TTC549 (cell line): Measurements from ENCODE around the gene FAM168A.

Experiments
- FAIRE-seq: peaks from 2 replicates; lab custom pipeline; 2012; peaks lifted over from hg19 to GRCh38; lab: Jason Lieb, UNC

The FAM168A gene

DNA sequence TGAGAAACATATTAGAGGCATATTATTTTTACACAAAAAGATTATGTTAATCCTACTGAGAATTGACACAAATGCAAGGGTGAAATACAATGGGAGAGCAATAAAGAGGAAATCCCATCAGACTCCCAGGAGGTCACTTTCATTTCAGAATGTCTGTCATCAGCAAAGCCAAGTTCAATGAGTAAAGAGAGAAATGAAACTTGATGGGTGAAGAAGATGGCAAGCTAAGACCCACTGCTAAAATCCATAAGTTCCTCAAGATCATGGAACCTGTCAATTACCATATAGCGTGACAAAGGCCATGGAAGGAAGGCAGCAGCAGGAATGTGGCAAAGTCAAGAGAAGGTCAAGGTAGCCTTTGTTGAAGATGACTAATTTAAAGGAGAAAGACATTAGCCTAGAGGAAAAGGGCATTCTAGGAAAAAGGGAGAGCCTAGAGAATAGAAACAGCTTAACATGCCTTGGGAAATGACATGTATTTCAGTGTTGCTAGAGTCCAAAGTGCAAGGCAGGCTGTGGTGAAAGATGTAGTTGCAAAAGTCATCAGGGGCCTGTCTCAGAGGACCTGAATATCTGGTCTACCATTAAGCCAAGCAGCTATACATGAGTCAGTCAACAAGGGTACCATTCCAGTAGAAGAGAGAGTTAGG lies 43.1 kb downstream of the FAM168A start:
- no peak for FAIRE-seq

DNA sequence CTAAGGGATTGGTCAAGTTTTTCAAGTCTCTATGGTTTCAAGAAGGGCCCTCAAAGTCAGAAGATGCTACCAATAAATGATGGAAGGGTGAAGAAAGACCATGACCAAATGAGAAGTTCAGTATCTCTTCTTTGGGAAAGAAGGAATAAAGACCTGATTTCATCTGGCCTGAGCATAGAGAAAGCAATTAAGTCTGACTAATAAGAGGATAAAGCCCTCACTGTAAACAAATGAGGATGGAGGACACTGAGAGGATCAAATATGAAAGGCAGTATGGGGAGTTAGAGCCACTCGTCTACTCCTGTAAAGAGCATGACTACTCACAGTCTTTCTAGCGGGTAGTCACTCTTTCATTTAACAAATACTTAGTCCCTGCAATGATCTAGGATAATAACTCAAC lies 44.6 kb downstream of the FAM168A start:
- no peak for FAIRE-seq

DNA sequence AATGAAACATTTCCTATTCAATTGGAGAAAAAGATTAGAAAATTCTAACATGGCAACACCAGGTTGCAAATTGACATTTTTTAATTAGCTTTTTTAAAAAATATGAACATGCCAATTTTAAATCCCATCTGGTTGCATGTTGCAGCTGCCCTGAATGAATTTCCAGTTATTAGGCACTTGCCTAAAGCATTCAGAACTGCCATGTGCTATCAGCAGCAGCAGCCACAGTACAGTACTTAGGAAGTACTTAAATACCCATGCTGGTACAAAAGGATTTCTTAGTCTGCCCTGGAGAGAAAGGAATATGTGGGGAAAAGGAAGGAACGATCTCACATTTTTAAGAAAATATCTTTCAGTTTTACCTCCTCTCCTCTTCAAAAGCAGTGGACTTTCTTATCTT lies 46.2 kb downstream of the FAM168A start:
- FAIRE-seq, result no peak

DNA sequence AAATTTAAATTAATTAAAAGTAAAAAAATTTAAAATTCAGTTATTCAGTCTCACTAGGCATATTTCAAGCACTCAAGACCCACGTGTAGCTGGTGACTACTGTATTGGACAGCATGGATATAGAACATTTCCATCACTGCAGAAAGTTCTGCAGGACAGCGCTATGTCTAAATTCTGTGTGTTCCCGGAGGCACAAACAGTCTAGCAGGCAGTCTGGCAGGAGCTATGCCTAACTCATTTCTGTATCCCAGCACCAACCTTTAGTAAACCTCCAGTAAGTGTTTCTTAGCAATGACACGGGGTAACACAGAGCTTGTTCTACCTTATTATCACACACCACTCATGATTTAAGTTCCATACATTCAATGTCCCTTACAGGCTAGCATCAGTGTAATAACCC lies 48.5 kb downstream of the FAM168A start:
- FAIRE-seq, result no peak

- FAIRE-seq, result no peak
These were observed 50.0 kb downstream of the FAM168A start for GRCh38 chr11:73547706-73548595.

DNA sequence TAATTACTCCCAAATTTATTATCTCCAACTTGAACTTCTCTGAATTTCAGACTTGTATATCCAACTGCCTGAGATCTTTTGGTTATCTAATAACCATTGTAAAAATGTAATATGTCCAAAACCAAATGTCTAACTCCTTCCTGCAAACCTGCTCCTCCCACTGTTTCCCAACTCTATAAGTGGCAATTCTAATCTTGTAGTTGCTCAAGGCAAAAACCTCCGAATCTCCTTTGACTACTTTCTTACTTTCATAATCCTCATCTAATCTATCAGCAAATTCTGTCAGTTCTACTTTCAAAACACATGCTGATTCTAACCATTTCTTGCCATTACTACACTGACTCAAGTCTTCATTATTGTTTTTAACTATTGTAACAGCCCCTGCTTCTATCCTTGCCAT lies 55.7 kb downstream of the FAM168A start:
- FAIRE-seq, result no peak

- FAIRE-seq, result no peak
These were observed 58.3 kb downstream of the FAM168A start for GRCh38 chr11:73539506-73540084.

- FAIRE-seq, result no peak
These were observed 59.5 kb downstream of the FAM168A start for GRCh38 chr11:73538381-73538872.

DNA sequence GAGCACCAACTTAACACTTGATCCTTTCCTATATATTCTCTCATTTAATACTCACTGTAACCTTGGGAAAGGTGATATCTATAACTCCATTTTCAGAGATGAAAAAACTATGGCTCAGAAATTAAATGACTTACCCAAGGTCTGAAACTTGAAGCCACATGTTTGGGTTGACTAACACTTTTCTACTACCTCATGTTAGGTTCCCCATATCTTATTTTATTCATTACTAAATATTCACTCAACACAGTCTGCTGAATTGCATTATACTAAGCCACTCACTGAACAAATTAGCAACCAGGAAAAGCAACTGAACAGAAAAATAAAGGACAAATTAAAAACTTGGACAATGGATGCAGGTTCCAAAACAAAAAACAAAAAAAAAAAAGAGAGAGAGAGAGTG lies 59.9 kb downstream of the FAM168A start:
- no peak for FAIRE-seq

DNA sequence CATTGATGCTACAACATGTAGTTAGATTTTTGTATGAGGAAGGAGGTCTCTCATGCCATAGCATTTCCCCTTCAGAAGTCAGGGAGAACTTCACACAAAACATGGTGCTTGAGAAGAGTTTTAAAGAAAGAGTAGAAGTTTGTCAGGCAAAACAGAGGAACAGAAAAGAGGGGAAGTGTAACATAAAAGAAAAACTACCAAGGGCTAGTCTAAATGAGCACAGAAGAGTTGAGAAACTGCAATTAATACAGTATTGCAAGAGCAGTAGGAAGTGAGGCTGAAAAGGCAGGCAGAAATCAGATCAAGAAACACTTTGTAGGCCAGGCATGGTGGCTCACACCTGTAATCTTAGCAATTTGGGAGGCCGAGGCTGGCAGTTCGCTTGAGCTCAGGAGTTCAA lies 61.0 kb downstream of the FAM168A start:
- FAIRE-seq, result no peak

- no peak for FAIRE-seq
These were observed 65.6 kb downstream of the FAM168A start for GRCh38 chr11:73532310-73532709.

DNA sequence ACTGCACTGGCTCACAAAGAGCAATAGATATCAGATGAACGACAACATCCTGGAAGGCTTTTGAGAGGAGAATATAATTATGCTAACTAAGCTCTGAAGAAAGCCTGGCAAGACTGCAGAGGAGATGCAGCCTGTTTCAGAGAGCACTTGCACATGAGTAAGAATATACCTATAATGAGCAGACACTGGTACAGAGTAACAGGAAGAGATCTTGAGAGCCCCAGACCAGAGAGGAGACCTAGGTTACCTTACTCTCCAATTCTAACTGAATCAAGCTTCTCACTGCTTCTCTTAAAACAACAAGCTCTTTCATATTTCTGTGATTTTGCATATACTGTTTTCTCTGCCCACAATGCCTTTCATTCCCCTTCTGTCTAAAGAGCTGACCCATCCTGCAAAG lies 66.5 kb downstream of the FAM168A start:
- FAIRE-seq, result no peak

DNA sequence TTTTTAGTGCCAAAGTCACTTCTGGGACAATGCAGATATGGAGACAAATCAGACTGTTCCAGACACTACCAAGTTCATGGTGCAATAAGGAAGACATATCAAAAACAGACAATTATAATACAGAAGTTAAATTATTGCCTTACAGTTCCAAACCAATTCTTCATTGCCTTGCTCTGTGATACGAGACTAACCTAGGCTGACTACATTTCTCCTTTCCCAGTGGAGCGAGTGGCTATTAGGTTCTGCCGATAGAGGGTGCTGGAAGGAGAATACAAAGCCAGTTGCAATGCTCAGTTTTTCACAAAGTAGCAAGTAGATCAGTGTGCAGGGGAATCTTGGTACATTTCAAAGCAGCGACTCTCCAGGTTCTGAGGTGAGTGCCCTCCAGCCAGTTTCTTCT lies 67.8 kb downstream of the FAM168A start:
- peak; percentile 77 for FAIRE-seq

DNA sequence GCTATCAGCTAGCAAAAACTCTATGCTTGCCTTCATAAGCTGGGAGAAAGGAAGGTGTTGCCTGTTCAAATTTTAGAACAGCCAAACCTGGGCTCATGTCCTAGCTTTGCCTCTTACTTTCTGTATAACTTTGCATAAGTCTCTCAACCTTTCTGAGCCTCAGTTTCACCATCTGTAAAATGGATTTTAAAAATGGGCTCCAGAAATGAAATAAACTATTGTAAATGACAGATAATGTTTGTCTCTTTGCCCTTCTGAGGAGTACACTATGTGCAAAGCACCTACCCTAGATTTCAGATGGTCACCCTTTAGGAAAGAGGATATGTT lies 68.7 kb downstream of the FAM168A start:
- no peak for FAIRE-seq

DNA sequence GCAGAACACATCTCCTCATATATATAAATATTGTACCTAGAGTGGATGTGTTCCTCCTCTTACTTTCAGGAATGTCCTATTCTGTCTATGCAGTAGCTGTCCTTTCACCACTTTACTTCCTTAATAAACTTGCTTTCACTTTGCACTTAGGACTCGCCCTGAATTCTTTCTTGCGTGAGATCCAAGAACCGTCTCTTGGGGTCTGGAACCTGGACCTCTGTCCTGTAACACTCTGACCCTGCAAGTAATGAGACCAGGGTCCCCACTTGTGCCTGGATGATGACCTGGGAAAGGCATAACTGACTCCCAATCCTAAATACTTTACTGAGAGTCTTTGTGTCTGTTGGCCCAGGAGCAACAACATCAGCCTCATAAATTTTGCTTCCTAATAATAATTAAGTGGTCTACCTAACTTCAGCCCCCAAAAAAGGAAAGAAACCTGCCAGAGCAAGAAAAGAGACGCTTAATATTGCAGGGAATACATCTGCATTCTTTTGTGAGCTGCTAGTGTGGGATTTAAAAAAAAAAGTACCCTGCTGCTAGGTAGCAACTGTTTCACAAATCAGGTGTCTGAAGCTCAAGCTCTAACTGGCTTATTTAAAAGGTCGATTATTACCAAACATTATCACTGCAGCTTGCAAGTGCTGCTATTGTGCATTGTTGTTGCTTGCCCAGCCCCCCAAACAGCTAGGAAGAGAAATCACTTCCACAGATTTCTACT lies 69.3 kb downstream of the FAM168A start:
- no peak for FAIRE-seq

DNA sequence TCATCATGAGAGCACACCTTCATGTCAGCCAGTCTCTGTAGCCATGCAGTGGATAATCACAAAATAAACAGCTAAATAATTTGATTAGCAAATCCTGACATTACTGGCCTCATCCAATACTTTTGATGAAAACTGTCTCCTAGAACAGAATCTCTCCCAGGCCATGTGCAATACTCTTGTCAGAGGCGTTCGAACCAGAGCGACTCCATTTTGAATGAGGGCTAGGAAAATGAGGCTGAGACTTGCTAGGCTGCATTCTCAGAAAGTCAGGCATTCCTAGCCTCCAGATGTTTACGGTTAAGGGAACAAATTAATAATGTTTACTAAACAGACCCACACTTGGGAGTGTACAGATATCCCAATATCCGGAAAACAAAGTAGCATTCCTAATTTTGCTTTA lies 69.9 kb downstream of the FAM168A start:
- FAIRE-seq, result no peak

DNA sequence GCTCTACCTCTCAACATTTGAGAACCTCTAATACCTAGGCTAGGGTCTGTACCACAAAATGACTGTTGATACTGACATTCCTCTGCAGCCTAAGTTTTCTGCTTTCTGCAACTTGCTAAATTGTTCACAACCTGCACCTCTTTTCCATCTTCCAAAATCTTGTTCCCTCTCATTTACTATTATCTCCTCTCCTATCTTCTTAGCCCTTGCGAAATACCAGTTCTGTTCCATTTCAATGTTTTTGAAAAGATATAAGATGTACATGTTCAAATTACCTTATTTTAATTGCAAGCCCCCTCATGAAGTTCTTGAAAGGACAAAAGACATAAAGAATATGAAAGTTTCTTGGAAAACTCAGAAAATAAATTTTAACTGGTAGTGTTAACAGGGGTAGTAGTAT lies 72.3 kb downstream of the FAM168A start:
- no peak for FAIRE-seq

DNA sequence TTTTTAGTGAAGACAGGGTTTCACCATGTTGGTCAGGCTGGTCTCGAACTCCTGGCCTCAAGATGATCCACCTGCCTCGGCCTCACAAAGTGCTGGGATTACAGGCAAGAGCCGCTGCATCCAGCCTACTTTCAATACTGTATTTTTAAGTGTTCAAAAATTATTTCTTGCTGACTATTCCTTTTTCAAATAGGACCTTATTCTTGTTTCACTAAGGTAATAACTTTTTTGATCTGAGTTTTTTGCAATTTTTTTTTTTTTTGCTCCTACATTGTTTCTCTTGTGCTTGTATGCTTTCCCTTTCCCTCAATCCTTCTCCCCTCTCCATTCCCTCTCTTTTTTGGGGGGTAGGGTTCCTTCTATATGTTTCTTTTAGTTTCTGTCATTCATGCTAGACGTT lies 73.1 kb downstream of the FAM168A start:
- no peak for FAIRE-seq

GRCh38 chr11:73521621-73522020 lies 76.3 kb downstream of the FAM168A start:
- no peak for FAIRE-seq

- no peak for FAIRE-seq
These were observed 77.4 kb downstream of the FAM168A start for GRCh38 chr11:73520353-73521061.

DNA sequence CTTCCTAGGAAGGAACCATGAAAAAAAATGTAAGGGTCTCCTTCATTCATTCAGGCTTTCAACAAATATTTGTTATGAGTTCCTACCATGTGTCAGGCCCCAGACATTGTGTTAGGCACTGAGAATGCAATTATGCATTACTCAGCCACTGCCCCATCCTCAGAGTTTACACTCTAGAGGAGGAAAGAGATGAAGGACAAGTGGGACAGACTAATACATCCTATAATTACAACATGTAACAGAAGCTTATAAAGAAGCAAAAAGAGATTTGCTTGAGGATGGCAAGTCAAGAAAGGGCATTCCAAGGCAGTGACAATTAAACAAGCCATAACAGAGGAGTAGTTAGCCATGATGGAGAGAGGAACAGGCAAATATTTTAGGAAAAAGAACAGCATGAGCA lies 78.6 kb downstream of the FAM168A start:
- no peak for FAIRE-seq

GRCh38 chr11:73518195-73518594 lies 79.7 kb downstream of the FAM168A start:
- FAIRE-seq, result no peak
